NCI-H2029 treated with DMSO at 0.1 percent for 48 hours (cell line): Measurements from ENCODE around the gene SEC22A.

Source experiments
- DNase-seq: peaks from one replicate; lab custom pipeline; 2025; lab: John Stamatoyannopoulos, UW

The SEC22A gene

DNA sequence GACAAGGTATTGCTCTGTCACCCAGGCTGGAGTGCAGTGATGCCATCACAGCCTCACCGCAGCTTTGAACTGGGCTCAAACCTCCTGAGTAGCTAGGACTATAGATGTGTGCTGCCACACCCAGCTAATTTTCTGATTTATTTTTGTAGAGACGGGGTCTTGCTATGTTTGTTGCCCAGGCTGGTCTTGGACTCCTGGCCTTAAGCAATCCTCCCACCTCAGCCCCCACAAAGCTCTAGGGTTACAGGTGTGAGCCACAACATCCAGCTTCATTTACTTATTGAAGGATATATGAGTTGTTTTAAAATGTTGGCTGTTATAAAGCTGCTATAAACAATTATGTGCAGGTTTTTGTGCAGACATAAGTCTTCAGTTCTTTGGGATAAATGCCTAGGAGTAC, 62.2 kb downstream of the SEC22A start:
- no peak for DNase-seq

DNA sequence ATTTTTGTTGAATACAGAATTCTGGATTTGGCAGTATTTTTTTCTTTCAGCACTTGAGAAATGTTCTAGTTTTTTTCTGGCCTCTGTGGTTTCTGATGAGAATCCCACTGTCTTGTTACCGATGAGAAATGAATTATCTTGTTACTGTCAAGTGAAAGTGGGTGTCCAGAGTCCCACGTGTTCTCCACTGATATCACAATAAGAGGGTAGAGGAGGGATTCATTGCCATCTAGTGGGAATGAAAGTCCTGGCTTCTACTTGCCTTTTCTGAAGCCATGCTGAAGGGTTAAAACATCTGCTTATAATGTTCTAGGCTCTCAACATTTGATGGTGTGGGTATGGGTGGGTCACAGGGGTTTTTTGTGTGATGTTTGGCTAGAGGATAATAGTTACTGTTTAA, 66.1 kb downstream of the SEC22A start:
- no peak for DNase-seq

- DNase-seq = no peak
Measured at GRCh38 chr3:123270818-123271217, 69.1 kb downstream of the SEC22A start.

GRCh38 chr3:123271466-123272159, 69.9 kb downstream of the SEC22A start:
- DNase-seq = no peak

GRCh38 chr3:123272547-123272946, 70.8 kb downstream of the SEC22A start:
- DNase-seq = no peak

- DNase-seq = no peak
Measured at GRCh38 chr3:123275691-123276090, 73.9 kb downstream of the SEC22A start.

DNA sequence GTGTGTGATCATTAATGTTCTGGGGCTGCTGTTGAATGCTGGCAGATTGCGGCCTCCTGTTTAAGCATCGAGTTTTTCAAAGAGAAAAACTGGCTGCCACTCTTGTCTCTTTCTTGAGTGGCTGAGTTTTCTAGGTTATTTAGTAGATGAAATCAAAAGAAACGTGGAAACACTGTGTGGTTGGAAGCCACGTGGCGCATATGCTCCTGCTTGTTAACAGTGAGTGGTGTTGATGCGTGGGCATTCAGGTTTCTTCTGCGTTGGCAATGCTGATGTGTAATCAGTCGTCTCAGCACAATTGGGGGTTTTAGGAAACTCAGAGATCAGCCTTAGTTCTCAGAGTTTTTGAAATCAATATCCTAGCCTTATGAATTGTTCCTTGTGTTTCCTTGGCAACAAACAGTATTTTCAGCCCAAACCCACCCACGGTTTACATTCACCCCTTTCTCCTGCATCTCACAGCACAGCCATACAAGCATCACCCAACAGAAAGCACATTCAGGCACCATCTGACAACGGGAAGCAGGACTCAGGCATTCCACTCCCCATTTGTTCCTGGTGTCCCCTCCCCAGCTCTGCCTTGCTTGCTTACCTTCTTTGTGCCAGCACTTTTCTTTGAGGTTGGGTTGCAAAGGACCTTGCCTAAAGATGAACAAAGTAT, 74.7 kb downstream of the SEC22A start:
- DNase-seq = no peak

DNA sequence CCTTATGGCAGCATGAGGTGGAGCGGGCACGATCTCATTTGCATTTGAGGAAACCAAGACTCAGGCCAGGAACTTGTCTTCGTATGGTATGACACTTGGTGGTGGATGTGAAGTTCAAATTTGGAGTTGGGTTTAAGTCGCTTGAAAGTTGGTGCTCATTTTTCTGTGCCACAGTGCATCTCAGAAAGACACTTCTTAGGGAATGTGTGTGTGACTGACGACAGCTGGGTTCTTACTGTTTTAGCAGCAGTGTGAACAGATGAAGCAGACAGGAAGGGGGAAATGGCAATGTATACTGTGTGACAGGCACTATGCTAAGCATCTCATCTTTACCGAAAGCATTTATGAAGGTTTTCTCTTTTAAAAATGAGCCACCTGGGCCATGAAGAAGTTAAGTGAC, 75.4 kb downstream of the SEC22A start:
- DNase-seq = no peak

DNA sequence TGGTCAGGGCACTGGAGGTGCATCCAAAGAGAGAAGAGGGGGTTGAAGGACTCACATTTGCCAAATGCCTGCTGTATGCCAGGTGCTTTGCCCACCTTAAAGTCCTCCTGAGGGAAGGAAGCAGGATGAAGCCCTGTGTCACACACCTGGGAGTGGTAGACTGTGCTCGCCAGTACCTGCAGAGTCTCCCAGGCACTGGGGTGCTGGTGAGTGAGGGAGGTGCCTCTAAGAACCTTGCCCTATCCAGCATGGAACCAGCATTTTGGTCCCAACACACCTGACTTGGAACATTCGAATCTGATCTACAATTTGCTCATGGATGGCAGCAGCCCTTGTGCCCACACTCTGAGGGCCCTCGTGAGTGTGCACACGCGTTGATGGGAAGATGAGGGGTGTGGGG, 76.7 kb downstream of the SEC22A start:
- no peak for DNase-seq

- no peak for DNase-seq
Measured at GRCh38 chr3:123279121-123279520, 77.4 kb downstream of the SEC22A start.

DNA sequence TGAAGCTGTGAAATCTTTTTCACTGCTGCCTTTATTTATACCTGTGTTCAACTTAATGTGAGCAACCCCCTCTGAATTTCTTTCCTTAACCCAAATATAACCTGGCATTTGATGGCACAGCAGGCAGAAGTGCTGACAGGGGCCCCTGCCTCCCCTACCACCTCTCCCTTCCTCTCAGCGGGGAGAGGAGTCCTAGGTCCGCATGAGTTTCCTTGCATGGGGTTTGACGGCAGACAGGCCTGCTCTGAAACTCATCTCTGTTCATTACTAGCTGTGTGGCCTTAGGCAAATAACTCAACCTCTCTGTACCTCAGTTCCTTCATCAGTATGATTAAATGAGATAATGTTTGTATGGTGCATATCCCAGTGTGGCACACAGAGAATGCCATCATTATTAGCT, 79.7 kb downstream of the SEC22A start:
- no peak for DNase-seq

DNA sequence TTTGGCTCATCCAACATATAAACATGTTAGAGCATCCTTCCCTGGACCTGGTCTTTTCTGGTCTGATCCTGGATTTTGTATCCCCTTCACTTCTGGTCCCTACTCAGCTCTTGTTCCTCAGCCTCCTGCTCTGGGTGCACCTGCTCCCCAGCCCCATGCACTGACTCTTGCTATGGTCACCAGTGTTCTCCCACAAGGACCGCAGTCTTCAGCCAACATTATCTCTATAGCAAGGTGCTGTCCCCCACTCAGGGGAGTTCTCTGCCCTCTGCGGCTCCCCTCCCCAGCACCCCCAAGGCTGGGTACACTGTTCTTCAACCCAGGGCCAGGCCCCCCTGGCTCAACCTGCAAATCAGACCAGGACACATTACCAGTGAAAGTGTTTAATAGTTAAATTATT, 80.2 kb downstream of the SEC22A start:
- no peak for DNase-seq

DNA sequence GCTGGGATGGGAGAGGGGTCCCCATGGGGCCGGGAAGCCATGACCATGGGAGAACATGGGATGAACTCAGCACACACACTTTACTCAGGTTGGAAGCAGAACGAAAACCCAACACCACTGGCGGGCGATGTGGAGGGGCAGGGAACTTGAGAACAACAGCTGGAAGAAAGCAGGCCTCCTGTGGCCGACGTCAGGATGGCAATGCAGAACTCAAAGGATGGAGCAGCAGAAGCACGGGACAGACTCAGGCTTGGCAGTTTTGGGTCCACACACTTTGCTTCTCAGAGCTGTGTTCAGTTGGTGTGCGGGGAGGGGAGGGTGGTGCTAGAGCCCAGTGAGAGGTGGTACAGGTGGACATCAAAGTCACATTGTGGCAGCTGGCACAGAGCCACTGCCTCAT, 80.7 kb downstream of the SEC22A start:
- DNase-seq = no peak

- no peak for DNase-seq
Measured at GRCh38 chr3:123283074-123283473, 81.3 kb downstream of the SEC22A start.

GRCh38 chr3:123283657-123284398, 82.1 kb downstream of the SEC22A start:
- no peak for DNase-seq

DNA sequence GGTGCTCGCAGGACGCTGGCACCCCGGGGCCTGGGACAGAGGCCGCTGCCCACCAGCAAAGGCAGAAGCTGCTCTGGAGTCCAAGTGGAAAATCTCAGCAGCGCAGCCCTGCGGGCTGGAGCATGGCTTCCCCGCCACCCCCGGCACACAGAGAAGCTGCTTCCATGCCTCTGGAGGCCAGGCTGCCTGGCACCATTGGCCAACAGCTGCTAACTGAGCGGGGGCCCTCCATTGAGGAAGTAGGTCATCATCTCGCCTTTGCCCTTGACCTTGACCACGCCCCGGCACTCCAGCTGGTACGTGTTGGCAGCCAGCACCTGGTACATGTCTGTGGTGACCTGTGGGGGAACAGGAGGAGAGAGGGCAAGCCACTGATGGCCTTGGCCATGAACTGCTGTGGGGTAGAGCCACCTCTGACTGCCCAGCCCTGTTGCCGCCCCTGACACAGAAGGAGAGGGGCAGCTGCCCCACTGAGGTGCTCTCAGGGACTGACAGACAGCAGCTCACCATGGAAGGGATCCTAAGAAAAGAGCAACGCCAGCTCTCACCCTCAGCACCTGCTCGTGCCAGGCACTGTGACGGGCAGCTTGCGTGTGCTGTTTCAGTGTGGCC, 82.8 kb downstream of the SEC22A start:
- DNase-seq = no peak

DNA sequence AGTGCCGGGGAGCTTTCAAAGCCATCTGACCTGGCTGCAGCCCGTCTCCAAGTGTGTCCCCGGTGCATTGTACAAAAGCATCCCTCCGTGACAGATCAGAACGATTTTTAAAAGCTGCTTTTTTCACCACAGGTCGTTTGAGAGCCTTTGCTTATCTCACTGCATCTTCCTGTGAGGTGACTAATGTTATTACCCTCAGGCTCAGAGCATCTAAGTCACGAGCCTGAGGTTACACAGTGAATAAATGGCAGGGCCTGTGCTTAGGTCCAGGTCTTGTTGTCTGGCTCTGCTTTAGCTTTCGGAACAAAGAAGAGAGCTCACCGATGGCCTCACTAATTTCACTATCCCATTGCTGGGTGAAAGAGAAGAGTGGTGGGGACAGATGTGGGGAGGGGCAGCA, 83.3 kb downstream of the SEC22A start:
- no peak for DNase-seq

GRCh38 chr3:123285479-123285878, 83.7 kb downstream of the SEC22A start:
- no peak for DNase-seq

DNA sequence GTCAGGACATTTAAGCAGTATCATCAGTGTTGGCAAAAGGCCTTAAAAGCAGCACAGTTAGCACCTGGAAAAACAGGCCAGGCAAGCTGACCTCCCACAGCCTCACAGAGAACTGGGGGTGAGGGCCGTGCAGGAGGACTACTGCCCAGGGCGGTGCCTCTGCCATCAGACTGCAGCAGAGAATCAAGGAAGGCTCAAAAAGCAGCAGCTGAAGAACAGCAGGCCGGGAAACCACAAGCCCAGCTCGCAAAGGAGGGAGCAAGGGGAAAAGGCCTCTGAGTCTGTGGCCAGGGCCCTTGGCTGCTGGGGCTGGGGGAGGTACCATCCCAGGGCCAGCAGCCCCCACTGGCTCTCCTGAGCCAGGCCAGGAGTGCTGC, 84.2 kb downstream of the SEC22A start:
- no peak for DNase-seq

GRCh38 chr3:123286308-123287023, 84.7 kb downstream of the SEC22A start:
- DNase-seq = no peak

DNA sequence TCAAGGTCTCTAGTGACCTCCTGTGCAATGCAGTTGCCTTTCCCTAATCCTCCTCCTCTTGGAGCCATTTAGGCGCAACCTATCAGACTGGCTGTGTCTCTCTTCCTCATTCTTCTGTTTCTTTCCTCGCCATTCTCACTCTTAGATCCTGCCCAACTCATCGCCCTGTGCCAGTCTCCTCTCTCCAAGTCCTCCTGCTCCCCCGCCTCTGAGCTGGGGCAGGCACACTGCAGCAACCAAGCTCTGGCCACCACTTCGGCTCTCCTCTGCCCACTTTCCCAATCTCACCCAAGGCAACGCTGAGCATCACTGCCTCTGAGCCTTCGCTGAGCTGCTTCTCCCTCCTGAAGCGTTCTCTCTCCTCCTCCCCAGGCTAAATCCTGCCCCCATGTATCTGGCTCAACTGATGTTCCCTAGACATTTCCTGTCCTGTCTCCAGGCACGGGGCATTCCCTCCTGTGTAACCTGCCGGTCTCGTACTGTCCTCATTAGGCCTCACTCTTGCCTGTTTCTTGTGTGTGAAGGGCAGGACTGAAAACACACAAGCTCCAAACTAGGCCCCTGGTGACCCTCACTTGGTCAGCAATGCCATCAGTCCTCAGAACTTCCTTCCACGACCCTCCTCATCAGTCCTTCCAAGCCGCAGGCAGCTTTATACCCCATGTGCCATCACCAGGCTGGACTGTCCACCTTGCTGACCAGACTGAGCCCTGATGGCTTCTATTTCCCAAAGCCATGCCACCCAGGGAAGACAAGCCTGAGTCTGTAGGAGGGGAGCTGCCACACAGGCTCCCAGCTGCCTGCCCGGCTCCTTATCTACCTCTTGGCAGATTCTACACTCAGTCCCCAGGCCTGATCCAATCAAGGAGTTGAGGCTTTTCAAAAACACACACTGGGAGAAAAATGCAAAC, 85.6 kb downstream of the SEC22A start:
- no peak for DNase-seq
